HG03108 (cell line): ENCODE measurements around the gene SYT8.
"Not testable (repeated sequence)": the region's sequence is repeated elsewhere in the genome, so short reads cannot be mapped to it uniquely, and the experiment has no call there.

Source experiments
- ATAC-seq: cut with Tn5 transposase; IDR thresholded peaks from one replicate; pipeline ENCODE4 v1.9.1; 2021; ENCODE audit warnings: moderate library complexity; ENCODE audit not compliant: unreplicated experiment

The SYT8 gene

GRCh38 chr11:1834779-1835670 lies at the start of gene SYT8:
Gene SYT8, plus strand, starts transcription at chr11:1834990. Its CDS starts 116 bp downstream, at chr11:1835106.
- ATAC-seq, result no peak

- no peak for ATAC-seq
These were observed 48.9 kb upstream of the SYT8 start for GRCh38 chr11:1785749-1786413.

GRCh38 chr11:1786466-1786865 lies 48.3 kb upstream of the SYT8 start:
- no peak for ATAC-seq

DNA sequence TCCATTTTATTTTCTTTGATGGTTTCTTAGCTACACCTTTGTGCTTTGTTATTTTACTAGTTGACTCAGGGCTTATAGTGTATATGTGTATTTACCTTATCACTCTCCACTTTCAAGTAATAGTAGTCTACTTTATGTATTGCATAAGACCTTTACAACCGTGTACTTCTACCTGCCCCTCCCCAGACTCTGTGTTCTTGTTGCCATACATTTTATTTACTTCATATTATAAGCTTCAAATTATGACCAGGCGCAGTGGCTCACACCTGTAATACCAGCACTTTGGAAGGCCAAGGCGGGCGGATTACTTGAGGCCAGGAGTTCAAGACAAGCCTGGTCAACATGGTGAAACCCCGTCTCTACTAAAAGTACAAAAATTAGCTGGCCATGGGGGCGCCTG lies 42.9 kb upstream of the SYT8 start:
- ATAC-seq, result no peak

- no peak for ATAC-seq
These were observed 42.3 kb upstream of the SYT8 start for GRCh38 chr11:1792461-1792860.

DNA sequence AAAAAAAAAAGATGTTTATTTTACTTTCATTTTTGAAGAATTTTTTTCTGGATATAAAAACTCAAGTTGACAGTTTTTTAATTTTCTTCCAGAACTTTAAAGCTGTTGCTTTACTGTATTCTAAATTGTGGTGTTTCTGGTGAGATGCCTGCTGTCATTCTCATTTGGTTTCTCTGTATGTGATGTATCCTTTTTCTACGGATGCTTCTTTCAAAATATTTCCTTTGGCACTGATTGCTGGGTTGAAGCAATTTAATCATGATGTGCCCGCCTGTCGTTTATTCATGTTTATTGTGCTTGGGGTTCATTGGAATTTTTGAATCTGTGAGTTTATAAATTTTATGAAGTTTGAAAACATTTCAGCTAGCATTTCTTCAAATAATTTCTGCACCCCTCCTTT lies 41.7 kb upstream of the SYT8 start:
- no peak for ATAC-seq

DNA sequence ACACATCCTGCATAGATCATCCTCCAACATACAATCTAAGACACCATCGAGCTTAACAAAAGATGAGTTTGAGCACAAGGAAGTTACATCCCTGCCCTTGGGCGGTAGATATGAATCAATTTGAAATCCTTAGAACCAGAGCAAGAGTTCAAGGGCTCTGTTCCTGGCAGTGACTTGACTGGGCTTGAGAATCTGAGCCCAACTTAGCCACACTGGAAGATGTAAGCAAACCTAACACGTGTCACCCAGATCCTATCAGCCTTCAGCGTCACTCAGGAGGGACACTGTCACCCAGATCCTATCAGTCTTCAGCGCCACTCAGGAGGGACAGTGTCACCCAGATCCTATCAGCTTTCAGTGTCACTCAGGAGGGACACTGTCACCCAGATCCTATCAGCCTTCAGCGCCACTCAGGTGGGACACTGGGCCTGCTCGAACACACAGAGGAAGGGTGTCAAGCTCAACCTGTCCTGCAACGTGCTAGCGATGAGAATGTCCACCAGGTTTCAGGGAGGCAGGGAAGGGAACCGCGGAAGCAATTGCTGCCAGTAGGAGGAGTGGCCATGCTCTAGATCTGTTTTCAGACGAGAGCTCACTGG lies 38.3 kb upstream of the SYT8 start:
- no peak for ATAC-seq

DNA sequence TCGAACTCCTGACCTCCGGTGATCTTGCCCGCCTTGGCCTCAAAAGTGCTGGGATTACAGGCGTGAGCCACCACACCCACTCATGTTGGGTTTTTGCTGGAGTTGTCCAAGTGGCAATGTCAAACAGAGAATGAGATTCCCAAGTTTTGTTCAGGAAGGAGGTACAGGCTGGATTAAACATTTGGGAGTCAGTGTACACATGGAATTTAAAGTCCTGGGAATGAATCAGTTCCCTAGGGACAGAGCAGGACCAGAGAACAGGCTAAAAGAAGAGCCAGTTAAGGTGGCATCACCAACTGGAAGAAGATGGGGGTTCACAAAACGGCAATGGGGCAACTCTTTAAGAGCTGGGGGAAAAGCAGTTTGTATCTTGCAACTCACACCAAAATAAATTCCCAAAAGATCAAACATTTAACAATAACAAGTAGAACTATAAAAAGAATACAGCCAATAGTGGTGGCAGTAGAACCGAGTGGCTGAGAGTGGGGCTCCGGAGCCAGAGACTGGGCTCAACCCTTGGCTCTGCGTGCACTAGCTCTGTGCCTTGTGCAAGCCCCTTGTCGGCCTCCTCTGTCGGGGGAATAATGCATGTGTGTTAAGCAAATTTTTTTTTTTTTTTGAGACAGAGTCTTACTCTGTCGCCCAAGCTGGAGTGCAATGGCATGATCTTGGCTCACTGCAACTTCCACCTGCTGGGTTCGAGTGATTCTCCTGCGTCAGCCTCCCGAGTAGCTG lies 37.2 kb upstream of the SYT8 start:
- ATAC-seq, result no peak

GRCh38 chr11:1803246-1803645 lies 31.5 kb upstream of the SYT8 start:
- ATAC-seq, result no peak

DNA sequence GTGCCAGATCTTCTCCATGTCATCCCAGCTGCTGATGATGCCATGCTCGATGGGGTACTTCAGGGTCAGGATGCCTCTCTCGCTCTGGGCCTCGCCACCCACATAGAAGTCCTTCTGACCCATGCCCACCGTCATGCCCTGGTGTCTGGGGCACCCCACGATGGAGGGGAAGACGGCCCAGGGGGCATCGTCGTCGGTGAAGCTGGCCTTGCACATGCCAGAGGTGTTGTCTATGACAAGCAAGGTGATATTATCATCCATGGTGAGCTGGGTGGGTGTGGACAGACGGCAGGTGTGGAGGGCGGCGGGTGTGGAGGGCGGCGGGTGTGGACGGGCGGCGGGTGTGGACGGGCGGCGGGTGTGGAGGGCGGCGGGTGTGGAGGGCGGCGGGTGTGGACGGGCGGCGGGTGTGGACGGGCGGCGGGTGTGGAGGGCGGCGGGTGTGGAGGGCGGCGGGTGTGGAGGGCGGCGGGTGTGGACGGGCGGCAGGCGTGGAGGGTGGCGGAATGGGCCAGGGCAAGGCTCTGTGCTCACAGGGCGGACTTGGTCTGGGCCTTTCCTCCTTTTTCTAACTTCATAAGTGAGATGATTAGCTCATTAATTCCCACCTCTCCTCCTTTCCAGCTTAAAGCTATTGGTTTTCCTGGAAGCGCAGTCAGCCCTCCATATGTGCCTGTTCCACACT lies 30.8 kb upstream of the SYT8 start:
- ATAC-seq, result not testable (repeated sequence)

DNA sequence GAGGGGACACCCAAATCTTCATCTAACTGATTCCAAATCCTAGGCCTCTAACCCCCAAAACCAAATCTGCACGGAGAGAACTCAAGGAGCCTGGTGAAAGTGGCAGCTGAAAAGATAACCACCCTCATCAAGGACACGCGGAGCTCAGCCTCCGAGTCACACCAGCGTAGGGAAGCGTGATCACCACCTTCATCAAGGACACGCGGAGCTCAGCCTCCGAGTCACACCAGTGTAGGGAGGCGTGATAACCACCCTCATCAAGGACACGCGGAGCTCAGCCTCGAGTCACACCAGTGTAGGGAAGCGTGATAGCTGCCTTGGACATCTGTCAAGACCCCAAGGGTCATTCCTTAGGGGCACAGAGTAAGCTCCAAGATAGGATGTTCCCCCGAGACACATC lies 29.3 kb upstream of the SYT8 start:
- no peak for ATAC-seq

- ATAC-seq, result no peak
These were observed 27.4 kb upstream of the SYT8 start for GRCh38 chr11:1807264-1807995.

- no peak for ATAC-seq
These were observed 24.0 kb upstream of the SYT8 start for GRCh38 chr11:1810761-1811160.

GRCh38 chr11:1812274-1812673 lies 22.5 kb upstream of the SYT8 start:
- no peak for ATAC-seq

- no peak for ATAC-seq
These were observed 22.0 kb upstream of the SYT8 start for GRCh38 chr11:1812801-1813200.

DNA sequence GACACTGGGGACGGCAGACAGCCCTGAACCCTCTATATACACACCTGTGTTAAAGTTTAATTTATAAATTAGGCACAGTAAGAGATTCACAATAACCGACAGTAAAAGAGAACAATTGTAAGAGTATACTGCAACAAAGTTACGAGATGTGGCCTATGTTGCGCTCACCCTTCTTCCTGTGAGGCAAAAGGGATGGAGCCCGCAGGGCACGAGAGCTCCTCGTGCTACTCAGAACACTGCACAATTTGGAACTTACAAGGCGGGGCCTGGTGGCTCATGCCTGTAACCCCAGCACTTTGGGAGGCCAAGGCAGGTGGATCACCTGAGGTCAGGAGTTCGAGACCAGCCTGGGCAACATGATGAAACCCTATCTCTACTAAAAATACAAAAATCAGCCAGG lies 21.4 kb upstream of the SYT8 start:
- ATAC-seq, result not testable (repeated sequence)

DNA sequence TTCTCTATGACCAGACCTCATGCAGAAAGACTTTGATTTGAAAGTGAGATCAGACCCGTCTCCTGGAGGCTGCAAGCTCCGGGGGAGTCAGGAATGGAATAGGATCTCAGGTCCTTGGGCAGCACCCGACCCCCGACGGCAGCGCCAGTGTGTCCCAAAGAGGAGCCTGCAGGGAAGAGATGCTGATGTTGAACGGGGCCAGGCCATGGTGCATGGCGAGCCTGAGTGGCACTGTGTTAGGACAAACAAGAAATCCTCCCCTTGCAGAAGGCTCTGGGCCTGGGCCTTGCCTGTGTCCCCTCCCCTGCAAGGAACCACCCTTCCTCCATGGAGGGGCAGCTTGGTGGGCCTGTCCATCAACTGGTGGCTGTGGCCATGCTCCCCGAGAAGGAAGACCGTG lies 20.1 kb upstream of the SYT8 start:
- ATAC-seq, result no peak

DNA sequence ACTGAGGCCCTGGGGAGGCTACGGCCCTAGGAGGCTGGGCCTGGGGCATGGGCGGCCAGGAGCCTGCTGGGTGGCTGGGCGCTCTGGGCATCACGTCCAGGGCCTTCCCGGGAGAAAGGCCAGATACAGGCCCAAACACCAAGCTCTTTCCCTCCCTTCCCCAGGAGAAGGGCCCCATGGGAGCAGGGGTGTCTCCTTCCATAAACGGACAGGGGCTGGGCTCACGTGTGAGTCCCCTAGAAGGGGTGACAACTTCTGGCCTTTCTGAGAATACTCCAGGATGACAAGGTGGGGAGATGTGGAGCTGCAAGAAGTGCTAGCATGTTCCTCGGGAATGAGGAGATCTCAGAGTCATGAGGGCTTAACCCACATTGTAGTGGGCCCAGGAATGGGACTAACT lies 19.5 kb upstream of the SYT8 start:
- ATAC-seq, result no peak

GRCh38 chr11:1815751-1816150 lies 19.0 kb upstream of the SYT8 start:
- no peak for ATAC-seq

DNA sequence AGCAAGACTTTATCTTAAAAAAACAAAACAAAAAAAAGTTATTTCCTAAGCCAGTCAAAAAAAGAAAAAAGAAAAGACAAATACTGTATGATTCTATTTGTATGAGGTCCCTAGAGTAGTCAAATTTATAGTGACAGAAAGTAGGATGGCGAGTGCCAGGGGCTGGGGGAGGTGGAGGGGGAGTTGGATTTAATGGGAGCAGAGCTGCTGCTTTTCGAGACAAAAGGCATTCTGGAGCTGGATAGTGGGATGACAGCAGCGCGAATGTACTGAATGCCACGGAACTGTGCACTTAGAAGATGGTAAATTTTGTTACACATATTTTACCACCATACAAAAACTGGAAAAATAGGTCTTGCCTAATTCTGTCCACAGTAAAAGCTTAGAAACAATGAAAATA lies 17.8 kb upstream of the SYT8 start:
- no peak for ATAC-seq
